ENCODE data around the gene SSNA1. TPM values are rescaled to one million over a fixed set of nuclear protein-coding genes. Genes with fewer than 3 reads are reported as not detected.

Gene SSNA1
- total and polyA plus RNA-seq, 2 experiments from 2014 or later = 82.2 to 128 TPM

DNA sequence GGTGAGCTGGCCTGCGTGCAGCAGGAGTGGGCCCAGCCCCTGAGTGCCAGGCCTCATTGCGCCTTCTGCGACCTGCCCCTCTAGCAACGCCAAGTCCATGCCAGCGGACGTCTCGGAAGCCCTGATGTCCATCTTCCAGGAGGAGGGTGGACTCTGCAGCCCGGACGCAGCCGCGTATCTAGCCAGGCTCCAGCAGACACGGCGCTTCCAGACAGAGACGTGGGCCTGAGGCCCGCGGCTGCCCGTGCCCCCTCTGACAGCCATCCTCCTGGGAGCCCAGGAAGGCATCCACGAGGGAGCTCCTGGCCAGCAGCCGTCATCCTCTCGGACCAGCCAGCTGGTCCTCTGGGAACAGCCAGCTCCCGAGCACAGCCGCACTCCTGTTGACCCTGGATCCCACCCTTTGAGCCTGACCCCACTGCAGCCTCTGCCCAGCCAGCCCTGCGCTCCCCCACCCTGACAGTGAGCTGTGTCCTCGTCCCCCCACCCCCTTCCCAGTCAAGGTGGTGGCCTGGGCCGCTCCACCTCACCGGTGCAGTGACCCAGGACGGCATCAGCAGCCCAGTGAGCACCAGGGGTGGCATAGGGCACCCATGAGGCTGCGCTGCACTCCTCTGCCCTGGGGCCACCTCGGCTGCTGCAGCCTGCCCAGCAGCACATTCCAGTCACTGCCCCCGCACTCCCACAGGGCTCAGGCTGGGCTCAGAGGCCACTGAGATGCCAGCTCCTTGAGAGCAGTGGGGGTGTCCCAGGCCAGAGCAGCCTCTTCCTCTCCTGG lies 27.9 kb downstream of the SSNA1 start:
- no peak for DNase-seq (ENCODE audit: low spot score)
- H3K4me1 ChIP-seq (ENCODE audit: insufficient read depth) = peaks cover 22% of the 10 kb centered on the region
- 94% methylated on average over 21 of the region's 30 CpGs for WGBS (ENCODE audit: low lambda C conversion rate, missing lambda C conversion rate)

DNA sequence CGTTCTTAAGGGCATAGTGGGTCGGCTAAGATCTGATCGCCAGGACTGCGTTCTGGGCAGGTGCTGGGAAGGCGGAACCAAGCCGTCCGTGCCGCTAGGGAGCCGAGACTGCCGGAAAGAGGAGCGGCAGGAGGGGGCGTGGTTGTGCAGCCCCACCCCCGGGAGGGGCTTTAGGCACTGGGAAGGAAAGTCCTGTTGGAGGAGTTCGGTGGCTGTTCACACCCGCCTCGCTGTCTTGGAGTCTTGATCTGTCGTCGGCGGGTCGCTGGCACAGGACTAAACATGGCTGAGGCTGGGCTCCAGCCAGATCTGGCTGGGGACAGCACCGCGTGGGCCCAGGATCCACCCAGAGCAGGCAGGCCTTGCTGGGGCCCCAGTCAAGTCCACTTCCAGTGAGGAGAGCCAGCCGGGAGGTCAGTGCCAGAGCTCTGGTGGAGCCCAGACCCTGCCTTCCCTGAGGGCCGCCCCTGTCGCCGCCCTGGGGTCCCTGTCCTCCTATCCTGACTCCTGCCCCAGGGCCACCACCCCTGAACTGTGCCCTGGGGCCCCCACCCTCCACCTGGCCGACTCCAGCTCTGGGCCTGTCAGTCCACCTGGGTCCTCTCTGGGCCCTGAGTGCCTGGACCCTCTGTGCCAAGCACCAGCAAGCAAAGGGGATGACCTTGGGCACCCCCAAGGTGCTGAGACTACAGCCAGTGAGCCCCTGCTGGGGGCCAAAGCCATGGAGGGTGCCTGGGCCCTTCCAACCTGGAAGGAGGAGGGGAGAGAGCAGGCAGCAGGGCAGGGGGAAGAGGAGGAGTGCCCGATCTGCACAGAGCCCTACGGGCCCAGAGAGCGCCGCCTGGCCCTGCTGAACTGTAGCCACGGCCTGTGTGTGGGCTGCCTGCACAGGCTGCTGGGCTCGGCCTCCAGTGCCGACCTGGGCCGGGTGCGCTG lies 29.1 kb downstream of the SSNA1 start:
- no peak overlapping the region for H3K4me3 ChIP-seq
- H3K27ac ChIP-seq = peak overlapping the region; percentile 85
- DNase-seq (ENCODE audit: low spot score) = peak; percentile 90
- TF ChIP-seq EZH2phosphoT487 (IDR thresholded peaks at IDR 0.05; ENCODE audit: low read depth, severe bottlenecking, unreplicated experiment) (no peak), EZH2 (IDR thresholded peaks at IDR 0.05; ENCODE audit: borderline replicate concordance) (no peak)
- TF ChIP-seq, protein P1, sequence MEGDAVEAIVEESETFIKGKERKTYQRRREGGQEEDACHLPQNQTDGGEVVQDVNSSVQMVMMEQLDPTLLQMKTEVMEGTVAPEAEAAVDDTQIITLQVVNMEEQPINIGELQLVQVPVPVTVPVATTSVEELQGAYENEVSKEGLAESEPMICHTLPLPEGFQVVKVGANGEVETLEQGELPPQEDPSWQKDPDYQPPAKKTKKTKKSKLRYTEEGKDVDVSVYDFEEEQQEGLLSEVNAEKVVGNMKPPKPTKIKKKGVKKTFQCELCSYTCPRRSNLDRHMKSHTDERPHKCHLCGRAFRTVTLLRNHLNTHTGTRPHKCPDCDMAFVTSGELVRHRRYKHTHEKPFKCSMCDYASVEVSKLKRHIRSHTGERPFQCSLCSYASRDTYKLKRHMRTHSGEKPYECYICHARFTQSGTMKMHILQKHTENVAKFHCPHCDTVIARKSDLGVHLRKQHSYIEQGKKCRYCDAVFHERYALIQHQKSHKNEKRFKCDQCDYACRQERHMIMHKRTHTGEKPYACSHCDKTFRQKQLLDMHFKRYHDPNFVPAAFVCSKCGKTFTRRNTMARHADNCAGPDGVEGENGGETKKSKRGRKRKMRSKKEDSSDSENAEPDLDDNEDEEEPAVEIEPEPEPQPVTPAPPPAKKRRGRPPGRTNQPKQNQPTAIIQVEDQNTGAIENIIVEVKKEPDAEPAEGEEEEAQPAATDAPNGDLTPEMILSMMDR (IDR thresholded peaks at IDR 0.05; ENCODE audit: poor library complexity) = no peak
- no peaks in the 10 kb centered on the region for H3K36me3 ChIP-seq (replicated peaks; ENCODE audit: insufficient read depth, low read depth)
- H4K20me1 ChIP-seq (ENCODE audit: insufficient read depth, poor library complexity, severe bottlenecking) = no peaks in the 10 kb centered on the region
- no peaks in the 10 kb centered on the region for H3K27me3 ChIP-seq
- H3K4me1 ChIP-seq (ENCODE audit: insufficient read depth) = peaks cover 24% of the 10 kb centered on the region
- H3K9me3 ChIP-seq (ENCODE audit: low read depth) = no peaks in the 10 kb centered on the region
- H3K79me2 ChIP-seq = no peaks in the 10 kb centered on the region
- H3K4me2 ChIP-seq = peak overlapping the region; percentile 70
- no peak overlapping the region for H2AFZ ChIP-seq
- H3K9me2 ChIP-seq (replicated peaks; ENCODE audit: insufficient read depth) = no peaks in the 10 kb centered on the region
- 52% methylated on average over 36 of the region's 36 CpGs for WGBS (ENCODE audit: low lambda C conversion rate, missing lambda C conversion rate)

More for the DNA sequence above, 27.9 kb downstream of the SSNA1 start:
- Histone ChIP-seq H3K79me2 (no peaks in the 10 kb centered on the region), H3K27me3 (no peaks in the 10 kb centered on the region), H3K9me3 (ENCODE audit: low read depth) (no peaks in the 10 kb centered on the region), H3K9me2 (replicated peaks; ENCODE audit: insufficient read depth) (no peaks in the 10 kb centered on the region), H3K27ac (no peak overlapping the region), H3K4me2 (peak overlapping the region; percentile 70), H4K20me1 (ENCODE audit: insufficient read depth, poor library complexity, severe bottlenecking) (no peaks in the 10 kb centered on the region), H2AFZ (no peak overlapping the region), H3K4me3 (no peak overlapping the region), H3K36me3 (replicated peaks; ENCODE audit: insufficient read depth, low read depth) (no peaks in the 10 kb centered on the region)
- TF ChIP-seq, protein P1 (IDR thresholded peaks at IDR 0.05; ENCODE audit: poor library complexity) = no peak
- TF ChIP-seq EZH2 (IDR thresholded peaks at IDR 0.05; ENCODE audit: borderline replicate concordance) (no peak), EZH2phosphoT487 (IDR thresholded peaks at IDR 0.05; ENCODE audit: low read depth, severe bottlenecking, unreplicated experiment) (no peak)

DNA sequence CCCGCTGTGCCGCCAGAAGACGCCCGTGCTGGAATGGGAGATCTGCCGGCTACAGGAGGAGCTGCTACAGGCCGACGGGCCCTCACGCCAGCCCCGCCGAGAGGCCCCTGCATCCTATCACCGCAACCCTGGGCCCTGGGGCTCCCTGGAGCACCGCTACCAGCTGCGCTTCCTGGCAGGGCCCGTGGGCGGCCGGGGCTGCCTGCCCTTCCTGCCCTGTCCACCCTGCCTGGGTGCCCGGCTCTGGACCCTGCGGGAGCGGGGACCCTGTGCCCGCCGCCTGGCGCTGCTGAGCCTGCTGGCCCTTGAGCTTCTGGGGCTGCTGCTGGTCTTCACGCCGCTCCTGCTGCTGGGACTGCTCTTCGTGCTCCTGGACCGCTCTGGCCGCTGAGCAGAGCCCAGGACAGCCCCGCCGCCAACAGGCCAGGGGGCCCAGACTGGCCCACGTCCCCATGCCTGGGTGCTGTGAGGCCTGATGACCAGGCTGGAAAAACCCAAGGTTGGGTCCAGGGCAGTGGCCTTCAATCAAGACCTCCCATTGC lies 29.8 kb downstream of the SSNA1 start:
- H4K20me1 ChIP-seq (ENCODE audit: insufficient read depth, poor library complexity, severe bottlenecking) = no peaks in the 10 kb centered on the region
- DNase-seq (ENCODE audit: low spot score) = no peak
- no peak overlapping the region for H2AFZ ChIP-seq
- no peaks in the 10 kb centered on the region for H3K9me3 ChIP-seq (ENCODE audit: low read depth)
- H3K4me3 ChIP-seq = no peak overlapping the region
- no peaks in the 10 kb centered on the region for H3K36me3 ChIP-seq (replicated peaks; ENCODE audit: insufficient read depth, low read depth)
- 96% methylated on average over 28 of the region's 30 CpGs for WGBS (ENCODE audit: low lambda C conversion rate, missing lambda C conversion rate)
- peak overlapping the region; percentile 82 for H3K27ac ChIP-seq
- no peaks in the 10 kb centered on the region for H3K79me2 ChIP-seq
- H3K4me1 ChIP-seq (ENCODE audit: insufficient read depth) = peaks cover 29% of the 10 kb centered on the region
- H3K27me3 ChIP-seq = no peaks in the 10 kb centered on the region
- H3K4me2 ChIP-seq = peak overlapping the region; percentile 70
- H3K9me2 ChIP-seq (replicated peaks; ENCODE audit: insufficient read depth) = no peaks in the 10 kb centered on the region
- TF ChIP-seq, protein P1 (IDR thresholded peaks at IDR 0.05; ENCODE audit: poor library complexity) = no peak
- TF ChIP-seq EZH2 (IDR thresholded peaks at IDR 0.05; ENCODE audit: borderline replicate concordance) (no peak), EZH2phosphoT487 (IDR thresholded peaks at IDR 0.05; ENCODE audit: low read depth, severe bottlenecking, unreplicated experiment) (no peak)

Measured in hepatocyte (in vitro differentiated cells).